ENCODE results near the gene NOXA1. TPM values are rescaled to one million over a fixed set of nuclear protein-coding genes. Genes with fewer than 3 reads are reported as not detected.
"Not testable (repeated sequence)": the region's sequence is repeated elsewhere in the genome, so short reads cannot be mapped to it uniquely, and the experiment has no call there.

The NOXA1 gene
- total and polyA plus RNA-seq, 8 donors: 6.6 to 45.5 (median 12.6) TPM

- intact Hi-C loops (cut with DNase I): loop anchor here in 2 of 3 donors (5.0 kb wide), 2 partner anchors 107 to 127 kb away; partner anchors contain the start of gene NRARP (in 1 of the 2)
- no peak for FAIRE-seq
- H3K9me3 ChIP-seq: no peaks in the 10 kb centered on the region
- TF ChIP-seq CTCF (IDR thresholded peaks at IDR 0.05): no peak
- peaks cover 0 to 4% (median 0%) of the 10 kb centered on the region in 3 donors for H3K4me1 ChIP-seq
- no peak overlapping the region for H3K4me3 ChIP-seq
- no peak for ATAC-seq
- peak in 1 of 6 donors; percentile 30 for DNase-seq
- no peaks in the 10 kb centered on the region for H3K36me3 ChIP-seq
- peak overlapping the region in 2 of 4 donors; percentile 63 to 80 for H3K27ac ChIP-seq
- no peaks in the 10 kb centered on the region for H3K27me3 ChIP-seq
- WGBS, 2 donors: 88 to 95% methylated on average over 11 of the region's 11 CpGs
Observed at GRCh38 chr9:137409515-137409914, 13.7 kb upstream of the NOXA1 start.

GRCh38 chr9:137410236-137410890 is 12.8 kb upstream of the NOXA1 start:
- intact Hi-C loops (cut with DNase I): loop anchor here in 1 of 3 donors (5.0 kb wide), 1 partner anchor 128 kb away; no protein-coding TSS in a partner anchor
- not testable (repeated sequence) for H3K27me3 ChIP-seq, H3K4me3 ChIP-seq, FAIRE-seq, H3K4me1 ChIP-seq, H3K9me3 ChIP-seq, H3K36me3 ChIP-seq
- peak overlapping the region; percentile 56 to 80 (median 62) for H3K27ac ChIP-seq
- ATAC-seq: peak in 3 of 4 donors; percentile 1 to 7 (median 3)
- DNase-seq: peak in 1 of 6 donors; percentile 73
- 61 to 62% methylated on average over 16 to 18 of the region's 18 CpGs for WGBS, 2 donors

GRCh38 chr9:137410891-137411249 is 12.3 kb upstream of the NOXA1 start:
- intact Hi-C loops (cut with DNase I): loop anchor here in 1 of 3 donors (5.0 kb wide), 1 partner anchor 129 kb away; no protein-coding TSS in a partner anchor
- FAIRE-seq: no peak
- peak in 1 of 6 donors; percentile 77 for DNase-seq
- peak in 1 of 4 donors; percentile 27 for ATAC-seq
- no peak for TF ChIP-seq CTCF (IDR thresholded peaks at IDR 0.05)
- Histone ChIP-seq H3K36me3 (no peaks in the 10 kb centered on the region), H3K4me3 (peak overlapping the region in 1 of 4 donors; percentile 12), H3K9me3 (no peaks in the 10 kb centered on the region), H3K27me3 (no peaks in the 10 kb centered on the region), H3K4me1 (peaks cover 0 to 4% (median 0%) of the 10 kb centered on the region in 3 donors), H3K27ac (peak overlapping the region; percentile 56 to 80 (median 62))
- WGBS, 2 donors: 75 to 83% methylated on average over 15 of the region's 15 CpGs

DNA sequence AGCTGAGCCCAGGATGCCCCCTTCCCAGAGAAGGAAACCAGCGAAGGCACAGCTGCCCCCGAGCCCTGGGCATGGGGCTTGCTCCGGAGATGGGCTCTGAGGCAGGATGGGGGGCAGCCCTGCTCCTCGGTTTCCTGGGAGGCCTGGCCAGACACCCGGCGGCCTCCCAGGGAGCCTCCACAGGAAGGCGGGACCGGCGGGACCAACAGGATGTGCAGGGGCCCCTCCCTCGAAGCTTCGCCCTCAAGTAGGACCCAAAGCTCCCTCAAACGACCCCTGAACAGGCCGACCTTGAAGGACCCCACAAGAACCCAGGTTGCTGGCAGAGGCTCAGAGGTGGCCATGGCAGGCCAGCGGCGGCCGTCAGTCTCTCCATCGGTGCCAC is 11.9 kb upstream of the NOXA1 start:
- ATAC-seq: peak in 2 of 4 donors; percentile 4 to 6
- Histone ChIP-seq H3K27me3 (no peaks in the 10 kb centered on the region), H3K9me3 (no peaks in the 10 kb centered on the region), H3K36me3 (no peaks in the 10 kb centered on the region), H3K4me3 (peak overlapping the region in 1 of 4 donors; percentile 12), H3K4me1 (peaks cover 0 to 4% (median 0%) of the 10 kb centered on the region in 3 donors), H3K27ac (peak overlapping the region; percentile 56 to 80 (median 62))
- DNase-seq: peak in 1 of 6 donors; percentile 63
- TF ChIP-seq CTCF (IDR thresholded peaks at IDR 0.05): no peak
- WGBS, 2 donors: 49 to 51% methylated on average over 7 to 17 of the region's 17 CpGs
- no peak for FAIRE-seq
- intact Hi-C loops (cut with DNase I): loop anchor here in 1 of 3 donors (5.0 kb wide), 1 partner anchor 129 kb away; no protein-coding TSS in a partner anchor

DNA sequence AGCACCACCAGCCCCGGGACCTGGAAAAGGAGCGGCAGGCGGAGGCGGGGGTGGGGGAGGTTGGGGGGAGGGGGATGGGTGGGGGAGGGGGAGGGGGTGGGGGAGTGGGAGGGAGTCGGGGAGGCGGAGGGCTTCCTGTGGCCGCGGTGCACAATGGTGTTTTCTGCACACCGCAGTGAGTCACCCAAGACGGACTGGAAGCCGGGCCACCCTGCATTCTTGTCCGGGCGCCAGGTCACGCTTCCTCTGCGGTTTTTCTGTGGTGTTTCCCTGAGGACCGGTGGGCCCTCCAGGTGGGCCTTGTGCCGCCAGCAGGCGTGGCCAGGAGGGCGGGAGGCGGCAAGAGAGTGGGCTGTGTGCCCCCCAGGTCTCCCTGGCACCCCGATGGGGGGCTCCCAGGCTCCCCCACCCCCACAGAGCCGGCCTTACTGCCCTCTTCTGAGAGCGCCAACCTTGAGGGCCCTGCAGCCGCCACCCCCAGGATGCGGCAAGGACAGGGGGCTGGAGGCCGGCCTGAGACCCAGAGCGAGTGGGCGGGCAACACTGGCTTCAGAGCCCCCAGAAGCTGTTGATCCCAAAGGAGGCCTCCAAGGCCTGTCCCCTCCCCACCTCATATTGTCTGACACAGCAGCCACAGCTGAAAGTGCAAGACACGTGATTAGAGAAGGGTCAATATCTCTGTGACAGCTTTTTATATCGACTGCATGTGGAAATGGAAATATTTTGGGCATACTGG is 11.4 kb upstream of the NOXA1 start:
- no peaks in the 10 kb centered on the region for H3K27me3 ChIP-seq
- H3K4me3 ChIP-seq: no peak overlapping the region
- DNase-seq: peak; percentile 70 to 86 (median 76)
- no peak for TF ChIP-seq CTCF (IDR thresholded peaks at IDR 0.05)
- WGBS, 2 donors: 58 to 59% methylated on average over 24 to 27 of the region's 30 CpGs
- no peaks in the 10 kb centered on the region for H3K9me3 ChIP-seq
- intact Hi-C loops (cut with DNase I): loop anchor here in 1 of 3 donors (5.0 kb wide), 1 partner anchor 130 kb away; no protein-coding TSS in a partner anchor
- peaks cover 0 to 4% (median 0%) of the 10 kb centered on the region in 3 donors for H3K4me1 ChIP-seq
- ATAC-seq: peak; percentile 44 to 62 (median 58)
- peak overlapping the region; percentile 58 to 80 (median 74) for H3K27ac ChIP-seq
- FAIRE-seq: no peak
- H3K36me3 ChIP-seq: no peaks in the 10 kb centered on the region

All from pancreas (tissue), 10 donors.